Activated CD4-positive, alpha-beta T cell treated with anti-CD3 and anti-CD28 coated beads, Interleukin-2, amount 50 U/mL, for 24 hours (primary cell): ENCODE data around the gene COPS7A.
"Not testable (repeated sequence)": the region's sequence is repeated elsewhere in the genome, so short reads cannot be mapped to it uniquely, and the experiment has no call there.

ENCODE experiments used
- DNase-seq, 2 donors: peaks; one replicate each; pipeline ENCODE4 v3.0.0-alpha.2; 2020; ENCODE audit warnings: low read depth in 1 of 2, low spot score in 1 of 2

The COPS7A gene

GRCh38 chr12:6701078-6701768 is 22.6 kb upstream of the COPS7A start:
- DNase-seq = no peak

GRCh38 chr12:6703631-6704030 is 20.2 kb upstream of the COPS7A start:
- DNase-seq = no peak

GRCh38 chr12:6708351-6708750 is 15.5 kb upstream of the COPS7A start:
- not testable (repeated sequence) for DNase-seq

- DNase-seq = no peak
Measured at GRCh38 chr12:6708960-6709394, 14.9 kb upstream of the COPS7A start.

- DNase-seq = not testable (repeated sequence)
Measured at GRCh38 chr12:6716031-6716873, 7.6 kb upstream of the COPS7A start.

GRCh38 chr12:6716874-6717437 is 6.9 kb upstream of the COPS7A start:
- no peak for DNase-seq

GRCh38 chr12:6722863-6723262 is 983 bp upstream of the COPS7A start:
- DNase-seq = no peak

GRCh38 chr12:6724409-6724797 is 557 bp downstream of the COPS7A start:
- no peak for DNase-seq

GRCh38 chr12:6725350-6725749 is 1.5 kb downstream of the COPS7A start:
- no peak for DNase-seq

- DNase-seq = no peak
Measured at GRCh38 chr12:6729186-6729585, 5.3 kb downstream of the COPS7A start.

GRCh38 chr12:6730169-6730568 is 6.3 kb downstream of the COPS7A start:
- DNase-seq = no peak

GRCh38 chr12:6734506-6735387 is 10.9 kb downstream of the COPS7A start:
- DNase-seq = no peak

- DNase-seq = no peak
Measured at GRCh38 chr12:6735448-6736191, 11.8 kb downstream of the COPS7A start.

GRCh38 chr12:6736754-6737153 is 12.9 kb downstream of the COPS7A start:
- DNase-seq = no peak

GRCh38 chr12:6742080-6742479 is 18.2 kb downstream of the COPS7A start:
- not testable (repeated sequence) for DNase-seq

- no peak for DNase-seq
Measured at GRCh38 chr12:6742834-6743233, 19.0 kb downstream of the COPS7A start.

GRCh38 chr12:6743300-6743699 is 19.5 kb downstream of the COPS7A start:
- DNase-seq = not testable (repeated sequence)

GRCh38 chr12:6745741-6746525 is 22.1 kb downstream of the COPS7A start:
- no peak for DNase-seq

- DNase-seq = no peak
Measured at GRCh38 chr12:6747216-6747615, 23.4 kb downstream of the COPS7A start.

- DNase-seq = no peak
Measured at GRCh38 chr12:6748761-6749160, 24.9 kb downstream of the COPS7A start.
